WERI-Rb-1 (cell line): ENCODE results near the gene SENP5.
A peak's percentile ranks its signal among the peaks of the same experiment; 100 is the strongest.

Source experiments
- DNase-seq: peaks from one replicate; pipeline ENCODE4 v3.0.0-alpha.2; 2020
- H3K27ac ChIP-seq: fragments of 250-450 bp; sonication (Bioruptor Pico); 2 replicates; pipeline ENCODE4 v1.5.1; 2020; ENCODE audit warnings: mild to moderate bottlenecking, moderate library complexity
- H3K27me3 ChIP-seq: fragments of 250-450 bp; sonication (Bioruptor Pico); 2 replicates; pipeline ENCODE4 v1.5.1; 2021; ENCODE audit warnings: mild to moderate bottlenecking, low read depth, moderate library complexity; ENCODE audit not compliant: insufficient read depth, severe bottlenecking
- H3K36me3 ChIP-seq: fragments of 250-450 bp; sonication (Bioruptor Pico); 2 replicates; pipeline ENCODE4 v1.5.1; 2020; ENCODE audit warnings: mild to moderate bottlenecking, moderate library complexity
- H3K4me3 ChIP-seq: 2 replicates; pipeline ENCODE4 v1.5.1; 2011; ENCODE audit warnings: low read depth, mild to moderate bottlenecking, control low read depth, low read length
- H3K9me3 ChIP-seq: fragments of 250-450 bp; sonication (Bioruptor Pico); 2 replicates; pipeline ENCODE4 v1.5.1; 2021; ENCODE audit warnings: mild to moderate bottlenecking, moderate library complexity; ENCODE audit not compliant: severe bottlenecking
- TF ChIP-seq, protein P1 (sequence below): IDR thresholded peaks from 2 replicates; pipeline ENCODE4 v1.5.1; 2011; ENCODE audit warnings: low read depth, mild to moderate bottlenecking, control low read depth, inconsistent platforms, low read length

The SENP5 gene

GRCh38 chr3:196949285-196949619, 81.5 kb downstream of the SENP5 start:
- peak overlapping the region; percentile 44 for H3K27ac ChIP-seq
- H3K4me3 ChIP-seq = peak overlapping the region; percentile 10
- TF ChIP-seq, protein P1, sequence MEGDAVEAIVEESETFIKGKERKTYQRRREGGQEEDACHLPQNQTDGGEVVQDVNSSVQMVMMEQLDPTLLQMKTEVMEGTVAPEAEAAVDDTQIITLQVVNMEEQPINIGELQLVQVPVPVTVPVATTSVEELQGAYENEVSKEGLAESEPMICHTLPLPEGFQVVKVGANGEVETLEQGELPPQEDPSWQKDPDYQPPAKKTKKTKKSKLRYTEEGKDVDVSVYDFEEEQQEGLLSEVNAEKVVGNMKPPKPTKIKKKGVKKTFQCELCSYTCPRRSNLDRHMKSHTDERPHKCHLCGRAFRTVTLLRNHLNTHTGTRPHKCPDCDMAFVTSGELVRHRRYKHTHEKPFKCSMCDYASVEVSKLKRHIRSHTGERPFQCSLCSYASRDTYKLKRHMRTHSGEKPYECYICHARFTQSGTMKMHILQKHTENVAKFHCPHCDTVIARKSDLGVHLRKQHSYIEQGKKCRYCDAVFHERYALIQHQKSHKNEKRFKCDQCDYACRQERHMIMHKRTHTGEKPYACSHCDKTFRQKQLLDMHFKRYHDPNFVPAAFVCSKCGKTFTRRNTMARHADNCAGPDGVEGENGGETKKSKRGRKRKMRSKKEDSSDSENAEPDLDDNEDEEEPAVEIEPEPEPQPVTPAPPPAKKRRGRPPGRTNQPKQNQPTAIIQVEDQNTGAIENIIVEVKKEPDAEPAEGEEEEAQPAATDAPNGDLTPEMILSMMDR = no peak
- H3K27me3 ChIP-seq = no peaks in the 10 kb centered on the region
- H3K9me3 ChIP-seq = no peaks in the 10 kb centered on the region
- DNase-seq = no peak
- H3K36me3 ChIP-seq = no peaks in the 10 kb centered on the region

DNA sequence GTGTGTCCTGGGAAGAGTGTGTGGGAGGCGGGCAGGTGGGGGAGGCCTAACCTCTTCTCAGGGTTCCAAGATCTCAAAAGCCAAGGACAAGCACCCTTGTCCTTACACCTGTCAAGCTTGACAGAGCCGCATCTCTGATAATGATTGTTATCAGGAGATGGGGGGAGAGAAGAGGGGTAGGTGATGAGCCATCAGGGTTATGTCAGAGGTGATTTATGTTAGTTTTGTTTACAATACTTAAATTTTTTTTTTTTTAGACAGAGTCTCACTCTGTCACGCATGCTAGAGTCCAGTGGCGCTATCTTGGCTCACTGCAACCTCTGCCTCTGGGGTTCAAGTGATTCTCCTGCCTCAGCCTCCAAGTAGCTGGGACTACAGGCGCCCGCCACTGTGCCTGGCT, 82.0 kb downstream of the SENP5 start:
- no peaks in the 10 kb centered on the region for H3K27me3 ChIP-seq
- no peaks in the 10 kb centered on the region for H3K36me3 ChIP-seq
- H3K27ac ChIP-seq = no peak overlapping the region
- H3K4me3 ChIP-seq = peak overlapping the region; percentile 10; the same call in 1 of the 2 replicates
- no peak for DNase-seq
- TF ChIP-seq, protein P1 = no peak
- no peaks in the 10 kb centered on the region for H3K9me3 ChIP-seq

DNA sequence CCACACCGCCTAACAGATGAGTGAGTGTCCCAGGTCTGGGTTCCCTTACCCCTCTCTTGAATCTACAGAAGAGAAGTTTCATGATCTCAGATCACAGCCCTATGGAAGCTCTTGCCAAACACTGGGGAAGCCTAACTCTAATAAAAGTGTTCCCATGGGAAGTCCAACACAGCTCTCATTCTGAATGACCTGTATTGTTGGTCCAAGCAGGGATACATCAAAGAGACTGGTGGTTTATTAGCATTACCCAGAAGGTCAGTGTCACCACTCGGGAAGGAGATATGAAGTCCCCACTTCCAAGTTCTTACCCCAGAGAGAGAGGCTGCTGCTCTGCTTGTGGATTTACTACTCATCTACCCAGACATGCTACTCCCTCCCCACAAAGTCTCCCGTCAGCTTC, 83.7 kb downstream of the SENP5 start:
- TF ChIP-seq, protein P1 = no peak
- H3K27ac ChIP-seq = no peak overlapping the region
- no peak overlapping the region for H3K4me3 ChIP-seq
- H3K9me3 ChIP-seq = no peaks in the 10 kb centered on the region
- no peaks in the 10 kb centered on the region for H3K27me3 ChIP-seq
- no peaks in the 10 kb centered on the region for H3K36me3 ChIP-seq
- no peak for DNase-seq

- Histone ChIP-seq H3K36me3 (no peaks in the 10 kb centered on the region), H3K27ac (no peak overlapping the region), H3K9me3 (no peaks in the 10 kb centered on the region), H3K4me3 (no peak overlapping the region), H3K27me3 (no peaks in the 10 kb centered on the region)
- DNase-seq = no peak
- TF ChIP-seq, protein P1 = no peak
Observed at GRCh38 chr3:196954832-196955231, 87.1 kb downstream of the SENP5 start.

DNA sequence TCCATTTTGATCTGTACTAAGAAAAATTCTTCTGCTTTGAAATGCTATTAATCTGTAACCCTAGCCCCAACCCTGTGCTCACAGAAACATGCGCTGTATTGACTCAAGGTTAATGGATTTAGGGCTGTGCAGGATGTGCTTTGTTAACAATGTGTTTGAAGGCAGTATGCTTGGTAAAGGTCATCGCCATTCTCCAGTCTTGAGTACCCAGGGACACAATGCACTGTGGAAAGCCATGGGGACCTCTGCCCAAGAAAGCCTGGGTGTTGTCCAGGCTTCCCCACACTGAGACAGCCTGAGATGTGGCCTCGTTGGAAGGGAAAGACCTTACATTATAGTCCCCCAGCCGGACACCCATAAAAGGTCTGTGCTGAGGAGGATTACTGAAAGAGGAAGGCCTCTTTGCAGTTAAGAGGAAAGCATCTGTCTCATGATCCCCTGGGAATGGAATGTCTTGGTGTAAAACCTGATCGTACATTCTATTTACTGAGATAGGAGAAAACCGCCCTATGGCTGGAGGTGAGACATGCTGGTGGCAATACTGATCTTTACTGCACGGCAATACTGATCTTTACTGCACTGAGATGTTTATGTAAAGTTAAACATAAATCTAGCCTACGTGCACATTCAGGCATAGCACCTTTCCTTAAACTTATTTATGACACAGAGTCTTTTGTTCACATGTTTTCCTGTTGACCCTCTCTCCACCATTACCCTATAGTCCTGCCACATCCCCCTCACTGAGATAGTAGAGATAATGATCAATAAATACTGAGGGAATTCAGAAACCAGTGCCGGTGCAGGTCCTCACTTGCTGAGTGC, 94.6 kb downstream of the SENP5 start:
- Histone ChIP-seq H3K4me3 (no peak overlapping the region), H3K27ac (no peak overlapping the region), H3K27me3 (no peaks in the 10 kb centered on the region), H3K36me3 (no peaks in the 10 kb centered on the region), H3K9me3 (no peaks in the 10 kb centered on the region)
- TF ChIP-seq, protein P1 = no peak
- no peak for DNase-seq
